Kidney (tissue), 14 donors: ENCODE results near the gene NAA25. TPM values are rescaled to one million over a fixed set of nuclear protein-coding genes. Genes with fewer than 3 reads are reported as not detected.
A peak's percentile ranks its signal among the peaks of the same experiment; 100 is the strongest.
"Not testable (repeated sequence)": the region's sequence is repeated elsewhere in the genome, so short reads cannot be mapped to it uniquely, and the experiment has no call there.

ENCODE experiments used
- DNase-seq, 5 donors: peaks; one replicate each; pipeline ENCODE4 v3.0.0-alpha.2; 2013 to 2020
- FAIRE-seq: peaks from 2 replicates; lab custom pipeline; 2012; peaks lifted over from hg19 to GRCh38; lab: Jason Lieb, UNC
- H3K27ac ChIP-seq, 2 donors: one replicate each; pipeline ENCODE4 v1.7.0; 2013; ENCODE audit warnings: low read depth in 2 of 2, low read length in 2 of 2, inconsistent platforms in 1 of 2
- H3K27me3 ChIP-seq: one replicate; pipeline ENCODE4 v1.7.1; 2013; ENCODE audit warnings: low read length, inconsistent platforms; ENCODE audit not compliant: control insufficient read depth, insufficient read depth
- H3K36me3 ChIP-seq, 3 donors: one replicate each; pipeline versions ENCODE4 v1.7.0 to v1.7.1; 2013; ENCODE audit warnings: low read length in 3 of 3, control low read depth in 1 of 3, inconsistent platforms in 1 of 3; ENCODE audit not compliant: insufficient read depth in 3 of 3, control insufficient read depth in 2 of 3
- H3K4me1 ChIP-seq, 3 donors: one replicate each; pipeline versions ENCODE4 v1.7.0 to v1.7.1; 2013; ENCODE audit warnings: low read length in 3 of 3, inconsistent platforms in 1 of 3, low read depth in 1 of 3; ENCODE audit not compliant: control insufficient read depth in 2 of 3, insufficient read depth in 2 of 3
- H3K4me3 ChIP-seq, 3 donors: one replicate each; pipeline versions ENCODE4 v1.7.0 to v1.8.1; 2013; ENCODE audit warnings: low read length in 3 of 3, control low read depth in 1 of 3, inconsistent platforms in 1 of 3
- H3K9ac ChIP-seq, 3 donors: one replicate each; pipeline versions ENCODE4 v1.7.0 to v1.7.1; 2013; ENCODE audit warnings: low read length in 3 of 3, control low read depth in 1 of 3, inconsistent platforms in 1 of 3
- H3K9me3 ChIP-seq, 3 donors: one replicate each; pipeline versions ENCODE4 v1.7.0 to v1.7.1; 2013; ENCODE audit warnings: low read length in 3 of 3, control low read depth in 1 of 3, inconsistent platforms in 1 of 3; ENCODE audit not compliant: control insufficient read depth in 2 of 3, insufficient read depth in 1 of 3
- CTCF ChIP-seq: IDR thresholded peaks from 3 replicates; pipeline ENCODE4 v1.5.1; 2012; ENCODE audit warnings: mild to moderate bottlenecking, moderate library complexity, borderline replicate concordance; ENCODE audit not compliant: insufficient read depth; ENCODE audit errors: extremely low read depth
- intact Hi-C: fragments of 100-400 bp; cut with DNase I; formaldehyde crosslinking; loops from one replicate; pipeline ENCODE4 v1.11.1; 2022
- polyA plus RNA-seq: library from polyadenylated mRNA; stranded (reverse); fragments of 350-450 nt; fragmentation: Illumina TruSeq; extraction: RNeasy Lipid Tissue Mini Kit (QIAGEN cat#74804); gene quantifications from one replicate; pipeline ENCODE4 v1.2.3, GENCODE V29; 2014; ENCODE audit warnings: low read depth, low replicate concordance; ENCODE audit not compliant: insufficient read depth
- total RNA-seq: library from RNA; stranded (reverse); fragmentation: NEBNext Ultra II Directional; extraction: Animal tissue kit (Norgen Biotek cat#: 25700); gene quantifications from one replicate; pipeline ENCODE4 v1.2.1, GENCODE V29; 2021
- donor health status: control.
- donor health status: control.
- donor health status: control.
- donor health status: control.
- donor health status: control.
- donor health status: DM: yes; HTN: yes; CAD: no.
- donor health status: Normal renal cell carcinoma (clear cell type).

The NAA25 gene
- total and polyA plus RNA-seq, 2 donors from 2014 or later = 3.2 to 22.8 TPM

GRCh38 chr12:111998015-111998414, 110.6 kb downstream of the NAA25 start:
- Histone ChIP-seq H3K9ac (no peak overlapping the region), H3K27me3 (no peaks in the 10 kb centered on the region), H3K4me1 (peaks cover 0 to 3% (median 0%) of the 10 kb centered on the region in 3 donors), H3K4me3 (no peak overlapping the region), H3K27ac (no peak overlapping the region), H3K36me3 (no peaks in the 10 kb centered on the region), H3K9me3 (no peaks in the 10 kb centered on the region)
- FAIRE-seq = no peak
- no peak for DNase-seq
- intact Hi-C loops = no loop called here
- no peak for TF ChIP-seq CTCF

- Histone ChIP-seq H3K27ac (no peak overlapping the region), H3K9me3 (no peaks in the 10 kb centered on the region), H3K4me3 (no peak overlapping the region), H3K27me3 (no peaks in the 10 kb centered on the region), H3K9ac (no peak overlapping the region), H3K36me3 (no peaks in the 10 kb centered on the region), H3K4me1 (peaks cover 0 to 3% (median 0%) of the 10 kb centered on the region in 3 donors)
- DNase-seq (no peak), FAIRE-seq (no peak)
- TF ChIP-seq CTCF = no peak
- intact Hi-C loops = no loop called here
Measured at GRCh38 chr12:111997300-111997699, 111.3 kb downstream of the NAA25 start.

GRCh38 chr12:111995782-111996480, 112.7 kb downstream of the NAA25 start:
- Histone ChIP-seq H3K4me3 (no peak overlapping the region), H3K27me3 (no peaks in the 10 kb centered on the region), H3K27ac (no peak overlapping the region), H3K9ac (no peak overlapping the region), H3K9me3 (no peaks in the 10 kb centered on the region), H3K4me1 (peaks cover 0 to 3% (median 0%) of the 10 kb centered on the region in 3 donors), H3K36me3 (no peaks in the 10 kb centered on the region)
- intact Hi-C loops = no loop called here
- FAIRE-seq (no peak), DNase-seq (no peak)
- TF ChIP-seq CTCF = no peak

GRCh38 chr12:111994211-111995111, 114.1 kb downstream of the NAA25 start:
- FAIRE-seq, H3K4me1 ChIP-seq, H3K9me3 ChIP-seq, H3K9ac ChIP-seq, intact Hi-C loops, H3K27ac ChIP-seq, H3K4me3 ChIP-seq, H3K36me3 ChIP-seq, H3K27me3 ChIP-seq: not testable (repeated sequence)
- peak in 2 of 5 donors; percentile 22 to 35 for DNase-seq
